H1 (cell line): ENCODE measurements around the gene PRKN. TPM values are rescaled to one million over a fixed set of nuclear protein-coding genes. Genes with fewer than 3 reads are reported as not detected.

Source experiments
- CTCF ChIA-PET: fragments of 300-600 bp; sonication (Branson Sonifier 250); formaldehyde crosslinking; loops from one replicate; lab custom pipeline; 2021; ENCODE audit not compliant: partially characterized antibody; lab: Charles Lee
- POLR2A ChIA-PET: fragments of 300-600 bp; sonication (Branson Sonifier 250); formaldehyde crosslinking; loops from one replicate; lab custom pipeline; 2021; ENCODE audit warnings: inconsistent platforms; ENCODE audit not compliant: partially characterized antibody; lab: Charles Lee
- DNase-seq, 2 experiments: peaks; one replicate each; pipeline versions ENCODE4 v3.0.0 to v3.0.0-alpha.2; 2010 to 2022; ENCODE audit warnings: low spot score in 2 of 2, low read depth in 1 of 2, mixed read lengths in 1 of 2
- FAIRE-seq: peaks from 2 replicates; lab custom pipeline; 2011; peaks lifted over from hg19 to GRCh38; lab: Jason Lieb, UNC
- H2AFZ ChIP-seq: 2 replicates; pipeline ENCODE4 v1.8.1; 2012; ENCODE audit warnings: low read length, inconsistent platforms
- H2AK5ac ChIP-seq: 2 replicates; pipeline ENCODE4 v1.6.1; 2013; ENCODE audit warnings: low read depth, low read length
- H2BK120ac ChIP-seq: replicated peaks from 2 replicates; pipeline ENCODE3; 2013; ENCODE audit warnings: low read depth, low read length, inconsistent platforms
- H2BK12ac ChIP-seq: 2 replicates; pipeline ENCODE4 v1.6.1; 2013; ENCODE audit warnings: low read depth, low read length
- H2BK15ac ChIP-seq: 2 replicates; pipeline ENCODE4 v1.6.1; 2013; ENCODE audit warnings: low read length
- H2BK20ac ChIP-seq: 2 replicates; pipeline ENCODE4 v1.6.1; 2013; ENCODE audit warnings: low read length
- H2BK5ac ChIP-seq: 2 replicates; pipeline ENCODE4 v1.6.1; 2013; ENCODE audit warnings: low read depth, low read length
- H3K14ac ChIP-seq: 2 replicates; pipeline ENCODE4 v1.6.1; 2013; ENCODE audit warnings: inconsistent platforms; ENCODE audit not compliant: insufficient read length
- H3K18ac ChIP-seq: 2 replicates; pipeline ENCODE4 v1.6.1; 2013; ENCODE audit warnings: low read length; ENCODE audit errors: extremely low read depth
- H3K23ac ChIP-seq: 2 replicates; pipeline ENCODE4 v1.6.1; 2013; ENCODE audit warnings: inconsistent platforms; ENCODE audit not compliant: insufficient read length
- H3K23me2 ChIP-seq: 2 replicates; pipeline ENCODE4 v1.6.1; 2013; ENCODE audit warnings: low read depth, low read length
- H3K27ac ChIP-seq: 2 replicates; pipeline ENCODE4 v1.6.1; 2011; ENCODE audit warnings: low read depth, low read length, inconsistent platforms
- H3K27me3 ChIP-seq, 4 experiments: replicated peaks in 1 of 4; 1 replicate in 1 of 4; 2 replicates in 3 of 4; pipeline versions ENCODE4 v1.6.1 to v1.8.1; 2011 to 2013; ENCODE audit warnings: low read length in 3 of 4, mild to moderate bottlenecking in 3 of 4, inconsistent platforms in 2 of 4, mixed read lengths in 2 of 4, moderate library complexity in 1 of 4; ENCODE audit not compliant: control insufficient read depth in 3 of 4, insufficient read depth in 3 of 4; ENCODE audit errors: extremely low read depth in 1 of 4
- H3K36me3 ChIP-seq, 4 experiments: 2 replicates each; pipeline versions ENCODE4 v1.6.1 to v1.8.1; 2011 to 2013; ENCODE audit warnings: mild to moderate bottlenecking in 4 of 4, low read length in 3 of 4, moderate library complexity in 2 of 4, control low read depth in 1 of 4, inconsistent platforms in 1 of 4; ENCODE audit not compliant: insufficient read depth in 4 of 4, control insufficient read depth in 2 of 4
- H3K4ac ChIP-seq: replicated peaks from 2 replicates; pipeline ENCODE3; 2013; ENCODE audit warnings: low read length, low read depth, mixed read lengths, inconsistent platforms; ENCODE audit not compliant: insufficient read length
- H3K4me1 ChIP-seq, 4 experiments: replicated peaks in 1 of 4; 1 replicate in 1 of 4; 2 replicates in 3 of 4; pipeline versions ENCODE4 v1.6.1 to v1.8.1; 2011 to 2013; ENCODE audit warnings: low read length in 3 of 4, inconsistent platforms in 2 of 4, mixed read lengths in 1 of 4; ENCODE audit not compliant: insufficient read depth in 4 of 4, control insufficient read depth in 3 of 4
- H3K4me2 ChIP-seq, 2 experiments: 2 replicates each; pipeline versions ENCODE4 v1.6.1 to v1.8.1; 2011 to 2013; ENCODE audit warnings: low read depth in 2 of 2, low read length in 2 of 2, control low read depth in 1 of 2, inconsistent platforms in 1 of 2, mild to moderate bottlenecking in 1 of 2; ENCODE audit not compliant: insufficient read depth in 1 of 2
- H3K4me3 ChIP-seq, 4 experiments: fragments of 200-600, 300-600 bp in 1 of 4; sonication (generic), shearing (Covaris generic), sonication (Bioruptor Twin) in 1 of 4; 2 replicates each; pipeline versions ENCODE4 v1.5.1 to v1.8.1; 2011 to 2016; ENCODE audit warnings: low read length in 4 of 4, low read depth in 3 of 4, control low read depth in 2 of 4, inconsistent platforms in 2 of 4, mild to moderate bottlenecking in 2 of 4, mixed read lengths in 1 of 4, moderate library complexity in 1 of 4; ENCODE audit not compliant: insufficient read depth in 2 of 4; ENCODE audit errors: extremely low read depth in 1 of 4
- H3K56ac ChIP-seq: replicated peaks from 2 replicates; pipeline ENCODE3; 2013; ENCODE audit warnings: low read depth, mild to moderate bottlenecking, mixed read lengths, low read length, inconsistent platforms; ENCODE audit not compliant: insufficient read length
- H3K79me1 ChIP-seq: 2 replicates; pipeline ENCODE4 v1.6.1; 2013; ENCODE audit warnings: low read depth, low read length, control low read depth
- H3K79me2 ChIP-seq, 2 experiments: 2 replicates each; pipeline versions ENCODE4 v1.6.1 to v1.8.1; 2012 to 2013; ENCODE audit warnings: low read length in 2 of 2, mild to moderate bottlenecking in 2 of 2, inconsistent platforms in 1 of 2; ENCODE audit not compliant: insufficient read depth in 2 of 2, control insufficient read depth in 1 of 2
- H3K9ac ChIP-seq, 4 experiments: replicated peaks in 1 of 4; 1 replicate in 1 of 4; 2 replicates in 3 of 4; pipeline versions ENCODE4 v1.6.1 to v1.8.1; 2011 to 2013; ENCODE audit warnings: low read depth in 3 of 4, low read length in 3 of 4, control low read depth in 2 of 4, mild to moderate bottlenecking in 2 of 4, moderate library complexity in 2 of 4, inconsistent platforms in 1 of 4; ENCODE audit errors: extremely low read depth in 1 of 4
- H3K9me3 ChIP-seq, 2 experiments: 2 replicates each; pipeline versions ENCODE4 v1.6.1 to v1.8.1; 2012 to 2013; ENCODE audit warnings: mild to moderate bottlenecking in 2 of 2, moderate library complexity in 2 of 2, control low read depth in 1 of 2, inconsistent platforms in 1 of 2, low read depth in 1 of 2, low read length in 1 of 2, mixed read lengths in 1 of 2; ENCODE audit not compliant: insufficient read depth in 2 of 2
- H4K20me1 ChIP-seq, 2 experiments: replicated peaks in 1 of 2; 2 replicates each; pipeline versions ENCODE3 to v1.8.1; 2011 to 2013; ENCODE audit warnings: inconsistent platforms in 2 of 2, low read length in 2 of 2, mild to moderate bottlenecking in 1 of 2; ENCODE audit not compliant: insufficient read depth in 2 of 2, control insufficient read depth in 1 of 2
- H4K5ac ChIP-seq: 2 replicates; pipeline ENCODE4 v1.6.1; 2013; ENCODE audit warnings: low read length, low read depth, mixed read lengths, inconsistent platforms; ENCODE audit not compliant: insufficient read length
- H4K8ac ChIP-seq: 2 replicates; pipeline ENCODE4 v1.8.0; 2013; ENCODE audit warnings: mild to moderate bottlenecking, moderate library complexity, low read length, inconsistent platforms; ENCODE audit not compliant: insufficient read depth; ENCODE audit errors: extremely low read depth
- H4K91ac ChIP-seq: replicated peaks from 2 replicates; pipeline ENCODE3; 2013; ENCODE audit warnings: low read length, mixed read lengths, inconsistent platforms; ENCODE audit not compliant: insufficient read length
- CBX5 ChIP-seq: fragments of 300-800, 300-1000 bp; sonication (generic); IDR thresholded peaks from 2 replicates; pipeline ENCODE4 v1.7.1; 2016; ENCODE audit warnings: antibody characterized with exemption, low read length, low read depth
- EZH2 ChIP-seq: fragments of 200-600 bp; sonication (generic); IDR thresholded peaks from 2 replicates; pipeline ENCODE4 v1.7.1; 2012; ENCODE audit warnings: low read depth, mild to moderate bottlenecking, moderate library complexity, low read length, inconsistent platforms; ENCODE audit not compliant: severe bottlenecking
- FOSL1 ChIP-seq: IDR thresholded peaks from 2 replicates; pipeline ENCODE4 v1.6.1; 2011; ENCODE audit warnings: mild to moderate bottlenecking, low read depth, low read length, moderate library complexity; ENCODE audit not compliant: insufficient read depth
- JUND ChIP-seq: IDR thresholded peaks from 2 replicates; pipeline ENCODE4 v1.6.1; 2011; ENCODE audit warnings: mild to moderate bottlenecking, improper control_type of control experiment, low read length
- MAX ChIP-seq: IDR thresholded peaks from 2 replicates; pipeline ENCODE4 v1.6.1; 2012; ENCODE audit warnings: inconsistent platforms
- SIRT6 ChIP-seq: IDR thresholded peaks from one replicate; pipeline ENCODE4 v1.7.1; 2012; ENCODE audit warnings: low read length, inconsistent platforms
- SP1 ChIP-seq: IDR thresholded peaks from 2 replicates; pipeline ENCODE4 v1.6.1; 2011; ENCODE audit warnings: low read depth, low read length
- SRF ChIP-seq: IDR thresholded peaks from 2 replicates; pipeline ENCODE4 v1.6.1; 2011; ENCODE audit warnings: mild to moderate bottlenecking, low read depth, low read length, moderate library complexity
- TAF7 ChIP-seq: optimal IDR thresholded peaks from 2 replicates; pipeline ENCODE3; 2011; ENCODE audit warnings: low read depth, mild to moderate bottlenecking, inconsistent platforms, low read length, moderate library complexity, borderline replicate concordance
- TCF12 ChIP-seq: IDR thresholded peaks from 2 replicates; pipeline ENCODE4 v1.6.1; 2011; ENCODE audit warnings: low read depth, mild to moderate bottlenecking, low read length
- TEAD4 ChIP-seq: IDR thresholded peaks from 2 replicates; pipeline ENCODE4 v1.6.1; 2012; ENCODE audit warnings: low read depth, low read length, inconsistent platforms, mixed read lengths
- ZNF274 ChIP-seq: IDR thresholded peaks from 2 replicates; pipeline ENCODE4 v1.7.0; 2012; ENCODE audit warnings: low read length, borderline replicate concordance; ENCODE audit errors: extremely low read depth
- WGBS, 2 experiments: shearing (Covaris generic) in 1 of 2; methylation state at CpG; one replicate each; pipeline versions ENCODE4 v1.1.6 to v1.1.7; 2013 to 2015; ENCODE audit warnings: low lambda C conversion rate in 2 of 2, mixed read lengths in 2 of 2, inconsistent platforms in 1 of 2, low coverage in 1 of 2, missing lambda C conversion rate in 1 of 2; ENCODE audit not compliant: insufficient replicate concordance in 2 of 2, insufficient coverage in 1 of 2, insufficient read length in 1 of 2; ENCODE audit errors: extremely low coverage in 1 of 2, missing lambda C conversion rate in 1 of 2; 5-methylcytosine and 5-hydroxymethylcytosine counted together
- polyA plus RNA-seq, 7 experiments: library from polyadenylated mRNA; depleted of rRNA in 3 of 7; stranded (reverse) in 5 of 7; unstranded in 2 of 7; fragments of >200 nt in 5 of 7; fragments of 200-250 nt in 2 of 7; gene quantifications; 1 replicate in 5 of 7; 2 replicates in 1 of 7; 4 replicates in 1 of 7; pipeline versions ENCODE4 v1.2.1 to v1.2.3, GENCODE V29; 2011 to 2013; ENCODE audit warnings: missing spikeins in 2 of 7, mixed read lengths in 2 of 7
- total RNA-seq: library from RNA; stranded (reverse); fragmentation: NEBNext Ultra II Directional; extraction: Animal tissue kit (Norgen Biotek cat#: 25700); gene quantifications from 2 replicates; pipeline ENCODE4 v1.2.1, GENCODE V29; 2021

PRKN gene
- total and polyA plus RNA-seq, 2 of the 8 experiments (the other 6 are each of a cell fraction or from before 2014, with no cell fraction given) = 0.13 to 0.29 TPM

GRCh38 chr6:162190981-162191380 is 536.6 kb downstream of the PRKN start:
- 95% methylated on average over 6 of the region's 6 CpGs; no CpG with 5 or more reads in 1 of the 2 experiments for WGBS, 2 experiments
- TF ChIP-seq FOSL1 (no peak), TCF12 (no peak), MAX (no peak), CBX5 (no peak), ZNF274 (no peak), TEAD4 (no peak), EZH2 (no peak), SP1 (no peak), TAF7 (no peak), SIRT6 (no peak), JUND (no peak), SRF (no peak)
- H3K18ac ChIP-seq = no peak overlapping the region
- H3K79me1 ChIP-seq = no peaks in the 10 kb centered on the region
- no peaks in the 10 kb centered on the region for H3K79me2 ChIP-seq
- no peaks in the 10 kb centered on the region for H3K36me3 ChIP-seq
- peaks cover 0 to 3% (median 0%) of the 10 kb centered on the region in 4 experiments; a peak in 1 of 7 replicates for H3K4me1 ChIP-seq
- no peaks in the 10 kb centered on the region for H3K27me3 ChIP-seq
- H4K8ac ChIP-seq = no peak overlapping the region
- no peak overlapping the region for H3K23ac ChIP-seq
- H3K9me3 ChIP-seq = no peaks in the 10 kb centered on the region
- H2AFZ ChIP-seq = peak overlapping the region; percentile 23; the same call in 1 of the 2 replicates
- no peaks in the 10 kb centered on the region for H4K20me1 ChIP-seq
- ChIA-PET CTCF (no interaction called here), POLR2A (no interaction called here)
- no peak overlapping the region for H4K5ac ChIP-seq
- H3K4me2 ChIP-seq = no peak overlapping the region
- no peak overlapping the region for H3K56ac ChIP-seq
- H2BK15ac ChIP-seq = no peak overlapping the region
- H2AK5ac ChIP-seq = no peak overlapping the region
- H2BK12ac ChIP-seq = no peak overlapping the region
- no peak overlapping the region for H4K91ac ChIP-seq
- FAIRE-seq (no peak), DNase-seq (no peak)
- H2BK20ac ChIP-seq = no peak overlapping the region
- no peak overlapping the region for H3K27ac ChIP-seq
- no peak overlapping the region for H2BK120ac ChIP-seq
- H3K9ac ChIP-seq = no peak overlapping the region
- H2BK5ac ChIP-seq = no peak overlapping the region
- H3K4ac ChIP-seq = no peak overlapping the region
- H3K4me3 ChIP-seq = no peak overlapping the region
- no peak overlapping the region for H3K14ac ChIP-seq
- no peaks in the 10 kb centered on the region for H3K23me2 ChIP-seq
